SK-N-SH treated with all-trans-retinoic acid at 6 μM for 48 hours (cell line): Measurements from ENCODE around the gene CFL1.

ENCODE experiments used
- BACH2 ChIP-seq: fragments of 250-450 bp; sonication (Bioruptor Pico); IDR thresholded peaks from 2 replicates; pipeline ENCODE4 v1.9.0; 2021; ENCODE audit warnings: mild to moderate bottlenecking, borderline replicate concordance
- ESRRG ChIP-seq: fragments of 250-450 bp; sonication (Bioruptor Pico); IDR thresholded peaks from 2 replicates; pipeline ENCODE4 v1.6.1; 2021; ENCODE audit warnings: mild to moderate bottlenecking
- PPARA ChIP-seq: fragments of 250-450 bp; sonication (Bioruptor Pico); IDR thresholded peaks from 2 replicates; pipeline ENCODE4 v1.5.0; 2020; ENCODE audit warnings: mild to moderate bottlenecking, borderline replicate concordance
- ZC3H10 ChIP-seq: fragments of 250-450 bp; sonication (Bioruptor Pico); IDR thresholded peaks from 2 replicates; pipeline ENCODE4 v1.5.1; 2021; ENCODE audit warnings: mild to moderate bottlenecking, moderate library complexity

DNA sequence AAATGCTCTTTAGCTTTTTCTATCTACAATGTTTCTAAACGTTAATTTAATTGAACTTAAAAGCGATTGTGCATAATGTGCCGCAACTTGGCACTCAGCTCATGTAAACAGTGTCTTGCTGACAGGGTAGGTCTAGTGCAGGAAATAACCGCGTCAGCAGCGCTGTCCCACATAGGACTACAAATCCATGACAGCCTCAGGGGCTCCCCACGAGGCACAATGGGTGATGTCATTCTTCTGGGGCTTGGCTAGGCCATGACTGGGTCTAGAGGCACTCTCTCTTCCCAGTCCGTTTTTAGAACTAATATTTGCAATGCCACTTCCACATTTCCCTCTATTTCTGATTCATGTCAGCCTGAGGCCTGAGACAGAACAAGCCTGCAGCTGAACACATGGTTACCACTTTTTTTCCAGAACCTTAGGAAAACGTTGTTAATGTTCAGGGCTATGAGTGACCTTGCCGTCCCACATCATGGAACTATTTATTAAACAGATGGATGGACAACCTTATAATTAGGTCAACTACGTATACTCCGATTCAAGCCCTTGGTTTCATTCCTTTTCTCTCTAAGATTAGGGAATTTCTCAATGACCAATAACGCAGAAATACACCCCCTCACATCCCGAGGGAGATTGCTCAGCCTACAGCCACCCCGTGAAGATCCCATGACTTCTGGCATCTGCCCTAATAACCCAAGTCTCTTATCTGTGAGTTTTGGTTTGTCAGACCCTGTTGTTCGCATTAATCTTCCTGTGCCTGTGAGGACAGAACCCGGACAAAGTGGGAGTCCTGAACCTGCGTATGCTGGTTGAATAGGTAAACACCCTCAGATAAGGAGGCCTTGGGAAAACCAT, 43.6 kb downstream of the CFL1 start:
- TF ChIP-seq PPARA (CRISPR knock-in tag) (no peak), ESRRG (no peak), ZC3H10 (CRISPR knock-in tag) (no peak), BACH2 (CRISPR knock-in tag) (no peak)
